Right lobe of liver (tissue), 4 donors: ENCODE data around the gene DBX1.

ENCODE experiments used
- POLR2A ChIP-seq: fragments of 450-650 bp; IDR thresholded peaks from one replicate; pipeline ENCODE4 v1.6.1; 2017; ENCODE audit warnings: antibody characterized with exemption, mild to moderate bottlenecking
- TF ChIP-seq, protein P1 (sequence below), 4 donors: fragments of 200-600 bp in 3 of 4; fragments of 450-650 bp in 1 of 4; IDR thresholded peaks; one replicate each; pipeline versions ENCODE4 v1.5.1 to v1.8.0; 2016 to 2022; ENCODE audit warnings: antibody characterized with exemption in 4 of 4, mild to moderate bottlenecking in 2 of 4
- donor health status: DM: no; HTN: no; CAD: no.
- donor health status: DM: no; HTN: no; CAD: no.
- donor health status: DM: no; HTN: yes; CAD: no.

GRCh38 chr11:20161230-20161918 is 1.1 kb upstream of the DBX1 start:
- TF ChIP-seq, protein P1, sequence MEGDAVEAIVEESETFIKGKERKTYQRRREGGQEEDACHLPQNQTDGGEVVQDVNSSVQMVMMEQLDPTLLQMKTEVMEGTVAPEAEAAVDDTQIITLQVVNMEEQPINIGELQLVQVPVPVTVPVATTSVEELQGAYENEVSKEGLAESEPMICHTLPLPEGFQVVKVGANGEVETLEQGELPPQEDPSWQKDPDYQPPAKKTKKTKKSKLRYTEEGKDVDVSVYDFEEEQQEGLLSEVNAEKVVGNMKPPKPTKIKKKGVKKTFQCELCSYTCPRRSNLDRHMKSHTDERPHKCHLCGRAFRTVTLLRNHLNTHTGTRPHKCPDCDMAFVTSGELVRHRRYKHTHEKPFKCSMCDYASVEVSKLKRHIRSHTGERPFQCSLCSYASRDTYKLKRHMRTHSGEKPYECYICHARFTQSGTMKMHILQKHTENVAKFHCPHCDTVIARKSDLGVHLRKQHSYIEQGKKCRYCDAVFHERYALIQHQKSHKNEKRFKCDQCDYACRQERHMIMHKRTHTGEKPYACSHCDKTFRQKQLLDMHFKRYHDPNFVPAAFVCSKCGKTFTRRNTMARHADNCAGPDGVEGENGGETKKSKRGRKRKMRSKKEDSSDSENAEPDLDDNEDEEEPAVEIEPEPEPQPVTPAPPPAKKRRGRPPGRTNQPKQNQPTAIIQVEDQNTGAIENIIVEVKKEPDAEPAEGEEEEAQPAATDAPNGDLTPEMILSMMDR (IDR thresholded peaks at IDR 0.05) = no peak
- no peak for TF ChIP-seq POLR2A
